ENCODE data around the gene BARX2.

The BARX2 gene

GRCh38 chr11:129440028-129440713 is 64.5 kb downstream of the BARX2 start:
- no peak for DNase-seq (ENCODE audit: low read depth)

- no peak for DNase-seq (ENCODE audit: low read depth)
Observed at GRCh38 chr11:129442171-129442570, 66.5 kb downstream of the BARX2 start.

DNA sequence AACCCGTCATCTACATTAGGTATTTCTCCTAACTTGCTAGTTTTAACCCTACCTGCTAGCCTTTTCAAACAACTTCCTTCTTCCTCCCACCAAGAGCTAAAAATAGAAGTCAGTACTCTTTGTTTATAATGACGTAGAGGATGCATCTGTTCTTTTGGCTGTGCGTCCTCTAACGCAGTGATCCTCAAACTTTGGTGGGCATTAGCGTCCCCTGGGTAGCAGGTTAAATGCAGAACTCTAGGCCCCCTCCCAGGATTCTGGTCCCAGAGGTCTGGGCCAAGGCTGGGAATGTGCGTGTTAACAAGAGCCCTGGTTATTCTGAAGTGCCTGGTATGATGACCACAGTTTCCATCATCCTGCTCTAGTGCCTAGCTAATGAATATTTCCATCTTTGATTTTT is 67.6 kb downstream of the BARX2 start:
- DNase-seq (ENCODE audit: low read depth) = no peak

DNA sequence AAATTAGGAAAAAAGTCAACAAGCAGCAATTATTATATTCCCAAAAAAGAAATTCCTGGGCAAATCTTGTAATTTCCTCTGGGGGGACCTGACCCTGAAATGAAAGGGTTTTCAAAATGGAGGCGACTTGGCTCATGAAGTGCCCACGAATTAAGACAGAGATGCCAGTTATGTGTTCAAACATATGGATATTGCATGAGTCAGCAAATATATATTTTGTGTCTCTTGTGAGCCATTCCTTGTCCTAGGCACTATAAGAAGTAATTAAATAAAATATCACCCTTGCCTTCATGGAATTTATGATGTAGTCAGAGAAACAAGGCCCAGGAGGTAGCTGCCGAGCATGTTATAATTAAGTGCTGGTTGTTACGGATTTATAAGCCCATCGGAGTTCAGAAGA is 68.6 kb downstream of the BARX2 start:
- DNase-seq (ENCODE audit: low read depth) = no peak

DNA sequence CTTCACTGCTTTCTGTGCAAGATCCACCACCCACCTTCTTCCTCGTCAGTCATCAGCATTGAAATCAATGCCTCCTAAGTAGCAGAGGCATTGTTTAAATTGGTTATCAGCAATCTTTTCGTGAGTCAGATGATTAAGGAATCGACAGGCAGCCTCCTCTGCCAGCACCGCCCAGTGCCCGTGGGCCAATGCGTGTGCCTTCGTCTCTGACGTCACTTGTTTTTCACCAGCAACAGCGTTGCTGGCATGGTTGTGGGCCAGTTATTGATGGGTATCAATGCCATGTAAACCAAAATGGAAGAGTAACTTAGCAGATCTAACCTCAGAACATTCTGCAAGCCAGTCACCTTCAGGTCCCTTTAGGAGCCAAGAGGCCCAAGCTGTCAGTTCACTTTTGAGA is 69.6 kb downstream of the BARX2 start:
- no peak for DNase-seq (ENCODE audit: low read depth)

GRCh38 chr11:129446572-129446971 is 70.9 kb downstream of the BARX2 start:
- DNase-seq (ENCODE audit: low read depth) = no peak

- no peak for DNase-seq (ENCODE audit: low read depth)
Observed at GRCh38 chr11:129447654-129448239, 72.1 kb downstream of the BARX2 start.

DNA sequence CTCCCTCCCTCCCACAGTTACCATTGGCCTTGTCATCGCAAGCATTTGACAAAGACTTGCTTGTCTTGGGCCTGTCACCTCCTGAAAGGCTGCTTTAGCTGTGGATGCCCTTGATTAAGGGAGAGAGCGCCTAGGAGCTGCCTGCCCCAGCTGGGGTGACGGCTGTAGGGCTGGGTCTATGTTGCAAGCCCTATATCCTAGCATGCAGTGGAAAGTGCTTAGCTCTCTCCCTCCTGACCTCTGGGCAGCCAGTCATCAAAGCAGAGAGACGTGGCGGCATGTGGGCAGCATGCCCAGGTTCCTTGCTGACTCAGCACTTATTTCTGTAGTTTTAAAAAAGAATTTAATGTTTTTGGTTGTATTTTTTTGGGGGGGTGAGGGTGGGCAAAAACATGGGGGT is 75.9 kb downstream of the BARX2 start:
- DNase-seq (ENCODE audit: low read depth) = no peak

DNA sequence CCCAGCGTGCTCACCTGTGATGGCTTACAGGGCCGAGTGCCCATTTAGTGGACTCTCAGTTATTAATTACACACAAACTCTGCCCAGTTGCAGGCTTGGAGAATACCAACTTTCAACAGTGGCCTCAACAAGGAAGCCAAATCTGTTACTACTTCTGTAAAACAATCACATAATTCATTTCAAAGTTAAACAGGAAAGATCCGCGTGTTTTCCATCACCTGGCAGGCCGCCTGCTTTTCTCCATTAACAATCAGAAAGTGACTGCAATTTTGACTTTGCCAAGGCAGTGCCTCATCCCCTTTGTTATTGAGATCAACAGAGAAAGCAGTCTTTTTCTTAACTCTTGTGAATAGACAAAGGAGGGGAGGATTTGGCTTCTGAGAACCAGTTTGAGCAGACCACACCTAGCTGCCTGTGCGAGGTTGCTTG is 77.7 kb downstream of the BARX2 start:
- DNase-seq (ENCODE audit: low read depth) = no peak

DNA sequence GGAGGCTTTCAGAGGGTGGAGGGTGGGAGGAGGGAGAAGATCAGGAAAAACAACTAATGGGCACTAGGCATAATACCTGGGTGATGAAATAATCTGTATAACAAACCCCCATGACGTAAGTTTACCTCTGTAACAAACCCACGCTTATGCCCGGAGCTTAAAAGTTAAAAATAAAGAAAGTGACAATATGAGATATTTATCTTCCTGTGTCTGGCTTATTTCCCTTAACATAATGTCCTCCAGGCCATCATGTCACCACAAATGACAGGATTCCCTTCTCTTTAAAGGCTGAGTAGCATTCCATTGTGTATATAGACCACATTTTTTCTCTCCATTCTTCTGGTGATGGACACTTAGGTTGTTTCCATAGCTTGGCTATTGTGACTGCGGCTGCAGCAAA is 79.5 kb downstream of the BARX2 start:
- no peak for DNase-seq (ENCODE audit: low read depth)

DNA sequence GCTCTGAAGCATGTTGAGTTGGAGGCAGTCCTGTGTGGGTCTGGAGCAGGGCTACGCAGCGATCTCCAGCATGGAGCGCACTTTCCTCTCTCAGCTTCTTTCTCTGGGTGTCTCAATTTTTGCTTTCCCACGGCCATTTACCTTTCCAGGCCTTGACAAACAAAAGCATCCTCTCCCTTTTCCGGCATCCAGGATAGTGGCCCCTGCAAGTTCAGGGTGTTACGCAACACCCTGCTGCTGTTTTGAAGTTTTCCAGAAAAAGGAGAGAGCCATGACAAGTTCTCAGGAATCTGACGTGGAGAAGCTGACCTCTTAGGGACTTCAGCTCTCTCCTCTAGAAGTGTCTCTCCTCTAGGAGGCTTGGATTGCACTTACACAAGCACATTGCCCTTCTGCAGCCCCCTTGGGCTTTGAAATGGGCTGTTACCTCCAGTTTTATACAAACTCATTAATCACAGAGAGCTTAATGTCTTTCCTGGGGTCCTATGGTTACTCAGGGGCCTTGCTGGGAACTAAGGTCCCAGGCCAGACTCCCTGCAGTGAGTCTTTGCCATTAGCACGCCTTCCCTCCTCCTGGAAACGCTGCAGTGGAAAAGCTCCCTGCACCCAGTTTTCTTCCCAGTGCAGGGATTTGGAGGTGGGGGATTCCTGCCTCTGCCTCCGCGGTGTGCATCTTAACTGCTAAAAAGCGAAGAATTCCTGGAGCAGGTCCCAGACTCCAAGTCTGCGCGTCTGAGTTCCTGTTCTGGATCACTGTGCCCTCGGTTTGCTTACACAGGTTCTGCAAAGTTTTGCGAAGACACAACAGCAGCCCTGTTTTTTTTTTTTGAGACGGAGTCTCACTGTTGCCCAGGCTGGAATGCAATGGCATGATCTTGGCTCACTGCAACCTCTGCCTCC is 80.4 kb downstream of the BARX2 start:
- no peak for DNase-seq (ENCODE audit: low read depth)

DNA sequence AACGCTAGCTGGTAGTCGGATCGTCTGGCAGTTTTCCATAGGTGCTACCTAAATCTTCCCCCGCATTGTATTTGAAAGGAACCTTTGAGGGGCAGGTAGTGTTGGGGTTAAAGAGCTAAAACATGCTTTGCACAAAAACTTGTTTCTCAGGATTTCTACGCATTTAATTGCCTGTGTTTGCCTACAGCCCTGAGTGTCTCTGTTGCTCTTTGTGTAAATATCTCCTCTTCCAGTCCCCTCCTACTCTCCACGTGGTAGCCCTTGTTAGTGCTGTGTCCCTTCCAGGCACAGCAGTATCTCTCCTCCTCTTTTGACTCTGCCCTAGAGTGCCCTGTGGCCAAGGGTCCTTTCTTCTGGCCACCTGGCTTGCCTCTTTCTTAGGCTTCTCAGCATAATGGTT is 81.7 kb downstream of the BARX2 start:
- no peak for DNase-seq (ENCODE audit: low read depth)

- DNase-seq (ENCODE audit: low read depth) = no peak
Observed at GRCh38 chr11:129458278-129458677, 82.6 kb downstream of the BARX2 start.

DNA sequence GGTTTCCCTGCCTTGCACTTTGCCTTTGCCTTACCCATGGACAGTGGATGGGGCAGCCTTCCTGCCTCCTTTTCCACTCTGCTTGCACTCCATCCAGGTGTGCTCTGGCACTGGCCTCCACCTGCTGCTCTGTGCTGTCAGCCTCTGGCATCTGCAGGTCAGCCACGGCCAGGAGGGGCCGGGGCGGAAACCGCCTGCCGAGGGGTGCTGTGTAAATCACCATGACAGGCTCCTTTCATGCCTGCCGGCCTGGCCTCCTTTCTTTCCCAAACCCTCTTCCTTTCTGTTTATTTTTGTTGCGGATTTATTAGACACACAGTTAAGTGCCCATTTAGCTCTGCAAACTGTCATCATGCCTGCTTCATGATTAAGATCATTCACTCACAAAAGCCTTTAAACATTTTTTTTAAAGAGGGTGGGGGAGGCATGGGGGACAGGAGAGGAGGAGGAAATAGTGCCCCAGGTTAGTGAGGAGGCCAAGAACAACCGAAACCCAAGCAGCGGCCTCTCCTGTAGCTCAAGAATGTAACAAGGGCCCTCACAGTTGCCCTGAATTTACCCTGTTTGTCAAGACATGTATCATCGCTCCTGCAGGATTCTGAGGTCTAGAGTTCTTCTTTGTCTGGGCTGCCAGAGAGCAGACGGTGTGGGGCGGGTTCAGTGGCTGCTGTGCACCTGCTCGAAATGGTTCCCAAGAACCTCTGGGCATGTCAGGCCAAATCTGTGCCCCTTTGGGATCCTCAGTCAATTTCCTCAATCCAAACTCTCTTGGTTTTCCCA is 83.3 kb downstream of the BARX2 start:
- DNase-seq (ENCODE audit: low read depth) = no peak

DNA sequence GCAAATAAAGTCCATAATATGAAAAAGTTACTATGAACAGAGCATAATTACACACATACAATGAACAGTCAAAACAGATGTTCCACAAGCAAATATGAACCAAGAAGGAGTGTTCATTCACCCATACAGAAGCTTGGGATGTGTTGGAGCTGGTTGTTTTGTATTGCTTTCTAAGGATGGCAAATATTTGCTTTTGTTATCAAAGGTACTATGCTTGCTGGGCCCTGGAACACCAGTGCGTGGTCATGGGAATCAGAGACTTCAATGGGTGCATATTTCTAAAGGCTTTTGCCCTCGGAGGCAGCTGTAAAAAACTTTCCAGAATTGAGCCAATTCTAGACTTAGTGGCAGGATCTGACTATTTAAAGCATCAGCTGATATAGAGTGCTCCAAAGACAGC is 85.1 kb downstream of the BARX2 start:
- no peak for DNase-seq (ENCODE audit: low read depth)

GRCh38 chr11:129484068-129484467 is 108.4 kb downstream of the BARX2 start:
- DNase-seq (ENCODE audit: low read depth) = no peak

- no peak for DNase-seq (ENCODE audit: low read depth)
Observed at GRCh38 chr11:129489249-129489648, 113.6 kb downstream of the BARX2 start.

GRCh38 chr11:129490004-129490403 is 114.4 kb downstream of the BARX2 start:
- DNase-seq (ENCODE audit: low read depth) = no peak

- DNase-seq (ENCODE audit: low read depth) = no peak
Observed at GRCh38 chr11:129493746-129494145, 118.1 kb downstream of the BARX2 start.

Measured in activated T-cell treated with anti-CD3 and anti-CD28 coated beads for 24 hours (primary cell).